ENCODE data around the gene ITGB8.

- no peak for TF ChIP-seq CTCF (IDR thresholded peaks at IDR 0.05 in 4 of 5, conservative IDR thresholded peaks at IDR 0.05 in 1 of 5)
- TF ChIP-seq POLR2A (IDR thresholded peaks at IDR 0.05) = no peak
Observed at GRCh38 chr7:20364571-20365196, 34.0 kb downstream of the ITGB8 start.

Data from gastrocnemius medialis (tissue), 4 donors.